ENCODE measurements around the gene CACFD1. TPM values are rescaled to one million over a fixed set of nuclear protein-coding genes. Genes with fewer than 3 reads are reported as not detected.

The CACFD1 gene
- polyA plus RNA-seq, 1 donor from 2014 or later = 75.4 TPM

DNA sequence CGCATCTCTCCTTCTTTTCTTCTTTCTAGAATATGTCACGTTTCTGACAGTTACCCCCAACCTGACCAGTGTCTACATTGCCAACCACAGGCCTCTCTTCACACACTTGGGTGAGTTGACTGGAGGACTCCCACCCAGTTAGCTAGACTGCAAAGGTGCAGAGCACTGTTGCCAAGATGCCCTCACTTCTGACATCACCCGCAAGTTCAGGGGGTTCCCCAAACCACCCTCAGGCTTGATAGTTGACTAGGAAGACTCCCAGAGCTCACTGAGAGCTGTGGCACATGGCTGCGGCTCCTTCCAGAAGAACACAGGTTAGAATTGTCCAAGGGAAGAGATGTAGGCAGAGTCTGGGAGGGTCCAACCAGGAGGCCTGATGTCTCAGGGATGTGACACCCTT, 20.4 kb upstream of the CACFD1 start:
- no peaks in the 10 kb centered on the region for H3K36me3 ChIP-seq (ENCODE audit: insufficient read depth, low read length)
- H4K20me1 ChIP-seq (ENCODE audit: insufficient read depth) = no peaks in the 10 kb centered on the region
- TF ChIP-seq TAF1 (IDR thresholded peaks at IDR 0.05; ENCODE audit: low read depth) = no peak
- TF ChIP-seq EZH2 (IDR thresholded peaks at IDR 0.05; ENCODE audit: borderline replicate concordance, insufficient read depth, low read length, poor library complexity, severe bottlenecking) = no peak
- no peak overlapping the region for H3K4me2 ChIP-seq (ENCODE audit: low read length)
- H3K9ac ChIP-seq (ENCODE audit: low read length) = no peak overlapping the region
- H3K4me3 ChIP-seq (ENCODE audit: low read length) = no peak overlapping the region
- H3K9me2 ChIP-seq (ENCODE audit: insufficient read depth, low read length) = no peaks in the 10 kb centered on the region
- H3F3A ChIP-seq (ENCODE audit: insufficient read depth, low read length, poor library complexity, severe bottlenecking) = no peaks in the 10 kb centered on the region
- H3K27ac ChIP-seq (ENCODE audit: low read length) = no peak overlapping the region
- H3K9me3 ChIP-seq (ENCODE audit: low read length) = no peaks in the 10 kb centered on the region
- H3K27me3 ChIP-seq (ENCODE audit: insufficient read depth, low read depth, low read length) = no peaks in the 10 kb centered on the region
- no peaks in the 10 kb centered on the region for H3K79me2 ChIP-seq (replicated peaks; ENCODE audit: insufficient read depth, low read length)
- no peak overlapping the region for H2AFZ ChIP-seq (ENCODE audit: low read depth, low read length)

DNA sequence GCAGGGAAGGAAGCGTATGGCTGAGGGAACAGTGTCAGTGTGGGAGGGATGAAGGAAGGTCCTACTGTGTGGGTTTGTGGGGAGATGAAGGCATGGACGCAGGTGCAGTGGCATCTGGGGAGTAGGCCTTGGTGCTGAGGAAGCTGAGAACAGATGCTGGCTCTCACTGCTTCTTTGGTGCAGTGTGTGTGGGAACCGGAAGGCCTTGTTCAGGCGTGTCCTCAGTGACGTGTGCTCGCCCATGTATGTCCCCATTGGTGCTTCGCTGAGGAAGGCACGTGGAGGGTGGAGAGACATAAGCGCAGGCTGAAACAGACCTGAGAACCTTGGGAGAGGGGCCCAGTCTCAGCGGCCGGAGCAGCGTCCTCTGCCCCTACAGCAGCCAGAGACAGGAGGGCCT, 18.9 kb upstream of the CACFD1 start:
- H3K4me2 ChIP-seq (ENCODE audit: low read length) = no peak overlapping the region
- no peaks in the 10 kb centered on the region for H3K9me2 ChIP-seq (ENCODE audit: insufficient read depth, low read length)
- TF ChIP-seq TAF1 (IDR thresholded peaks at IDR 0.05; ENCODE audit: low read depth) (no peak), MXI1 (conservative IDR thresholded peaks at IDR 0.05; ENCODE audit: poor library complexity, severe bottlenecking) (no peak), REST (IDR thresholded peaks at IDR 0.05; ENCODE audit: borderline replicate concordance) (no peak), POLR2AphosphoS5 (IDR thresholded peaks at IDR 0.05) (no peak), RAD21 (conservative IDR thresholded peaks at IDR 0.05) (no peak), EP300 (conservative IDR thresholded peaks at IDR 0.05; ENCODE audit: poor library complexity, severe bottlenecking) (no peak), EZH2 (IDR thresholded peaks at IDR 0.05; ENCODE audit: borderline replicate concordance, insufficient read depth, low read length, poor library complexity, severe bottlenecking) (no peak), SMC3 (conservative IDR thresholded peaks at IDR 0.05; ENCODE audit: poor library complexity) (no peak)
- TF ChIP-seq, protein P1, sequence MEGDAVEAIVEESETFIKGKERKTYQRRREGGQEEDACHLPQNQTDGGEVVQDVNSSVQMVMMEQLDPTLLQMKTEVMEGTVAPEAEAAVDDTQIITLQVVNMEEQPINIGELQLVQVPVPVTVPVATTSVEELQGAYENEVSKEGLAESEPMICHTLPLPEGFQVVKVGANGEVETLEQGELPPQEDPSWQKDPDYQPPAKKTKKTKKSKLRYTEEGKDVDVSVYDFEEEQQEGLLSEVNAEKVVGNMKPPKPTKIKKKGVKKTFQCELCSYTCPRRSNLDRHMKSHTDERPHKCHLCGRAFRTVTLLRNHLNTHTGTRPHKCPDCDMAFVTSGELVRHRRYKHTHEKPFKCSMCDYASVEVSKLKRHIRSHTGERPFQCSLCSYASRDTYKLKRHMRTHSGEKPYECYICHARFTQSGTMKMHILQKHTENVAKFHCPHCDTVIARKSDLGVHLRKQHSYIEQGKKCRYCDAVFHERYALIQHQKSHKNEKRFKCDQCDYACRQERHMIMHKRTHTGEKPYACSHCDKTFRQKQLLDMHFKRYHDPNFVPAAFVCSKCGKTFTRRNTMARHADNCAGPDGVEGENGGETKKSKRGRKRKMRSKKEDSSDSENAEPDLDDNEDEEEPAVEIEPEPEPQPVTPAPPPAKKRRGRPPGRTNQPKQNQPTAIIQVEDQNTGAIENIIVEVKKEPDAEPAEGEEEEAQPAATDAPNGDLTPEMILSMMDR (IDR thresholded peaks at IDR 0.05; ENCODE audit: poor library complexity, severe bottlenecking) = no peak
- no peak overlapping the region for H3K9ac ChIP-seq (ENCODE audit: low read length)
- H2AFZ ChIP-seq (ENCODE audit: low read depth, low read length) = no peak overlapping the region
- no peak overlapping the region for H3K27ac ChIP-seq (ENCODE audit: low read length)
- H3K79me2 ChIP-seq (replicated peaks; ENCODE audit: insufficient read depth, low read length) = no peaks in the 10 kb centered on the region
- no peak overlapping the region for H3K4me3 ChIP-seq (ENCODE audit: low read length)
- H4K20me1 ChIP-seq (ENCODE audit: insufficient read depth) = no peaks in the 10 kb centered on the region
- H3K27me3 ChIP-seq (ENCODE audit: insufficient read depth, low read depth, low read length) = no peaks in the 10 kb centered on the region
- H3K9me3 ChIP-seq (ENCODE audit: low read length) = no peaks in the 10 kb centered on the region
- H3K36me3 ChIP-seq (ENCODE audit: insufficient read depth, low read length) = no peaks in the 10 kb centered on the region
- no peaks in the 10 kb centered on the region for H3F3A ChIP-seq (ENCODE audit: insufficient read depth, low read length, poor library complexity, severe bottlenecking)

DNA sequence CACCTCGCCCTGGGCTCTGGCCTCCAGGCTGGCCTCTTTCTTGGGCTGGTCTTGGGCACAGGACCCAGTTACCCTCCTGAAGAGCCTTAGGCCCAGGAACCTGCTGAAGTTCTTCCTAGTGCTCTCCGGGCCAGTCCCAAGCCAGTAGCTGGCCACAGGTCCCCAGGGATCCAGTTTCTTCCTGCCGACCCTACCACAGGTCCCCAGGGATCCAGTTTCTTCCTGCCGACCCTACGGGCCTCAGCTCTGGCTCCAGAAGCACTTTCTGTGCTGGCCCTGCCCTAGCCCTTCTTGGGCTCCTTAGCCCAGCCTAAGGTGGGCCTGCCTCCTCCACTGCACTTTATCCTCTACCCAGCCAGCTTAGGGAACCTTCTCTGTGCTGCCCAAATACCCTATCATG, 18.2 kb upstream of the CACFD1 start:
- H3K9me2 ChIP-seq (ENCODE audit: insufficient read depth, low read length) = no peaks in the 10 kb centered on the region
- no peaks in the 10 kb centered on the region for H4K20me1 ChIP-seq (ENCODE audit: insufficient read depth)
- H3K9me3 ChIP-seq (ENCODE audit: low read length) = no peaks in the 10 kb centered on the region
- H3K36me3 ChIP-seq (ENCODE audit: insufficient read depth, low read length) = no peaks in the 10 kb centered on the region
- H3K27me3 ChIP-seq (ENCODE audit: insufficient read depth, low read depth, low read length) = no peaks in the 10 kb centered on the region
- H3K4me2 ChIP-seq (ENCODE audit: low read length) = no peak overlapping the region
- no peak overlapping the region for H2AFZ ChIP-seq (ENCODE audit: low read depth, low read length)
- no peak for TF ChIP-seq EP300 (conservative IDR thresholded peaks at IDR 0.05; ENCODE audit: poor library complexity, severe bottlenecking)
- no peak for TF ChIP-seq MXI1 (conservative IDR thresholded peaks at IDR 0.05; ENCODE audit: poor library complexity, severe bottlenecking)
- TF ChIP-seq SMC3 (conservative IDR thresholded peaks at IDR 0.05; ENCODE audit: poor library complexity) = no peak
- H3K27ac ChIP-seq (ENCODE audit: low read length) = no peak overlapping the region
- no peak overlapping the region for H3K4me3 ChIP-seq (ENCODE audit: low read length)
- H3K79me2 ChIP-seq (replicated peaks; ENCODE audit: insufficient read depth, low read length) = no peaks in the 10 kb centered on the region
- no peaks in the 10 kb centered on the region for H3F3A ChIP-seq (ENCODE audit: insufficient read depth, low read length, poor library complexity, severe bottlenecking)
- no peak overlapping the region for H3K9ac ChIP-seq (ENCODE audit: low read length)
